Caki2 (cell line): ENCODE measurements around the gene GOLGA3. TPM values are rescaled to one million over a fixed set of nuclear protein-coding genes. Genes with fewer than 3 reads are reported as not detected.
"Not testable (repeated sequence)": the region's sequence is repeated elsewhere in the genome, so short reads cannot be mapped to it uniquely, and the experiment has no call there.

ENCODE experiments used
- DNase-seq: peaks from one replicate; pipeline ENCODE4 v3.0.0-alpha.2; 2015; ENCODE audit warnings: low read depth
- in situ Hi-C: cut with HindIII; loops from 2 replicates; pipeline ENCODE4 v1.10.0; 2016; ENCODE audit warnings: low sequenced_read_pairs, low pct_unique_long_range_greater_than_20kb, mixed read lengths
- total RNA-seq: library from RNA; depleted of rRNA; stranded (reverse); fragments of >200 nt; shearing (Covaris generic); gene quantifications from 2 replicates; pipeline ENCODE4 v1.2.3, GENCODE V29; 2014; ENCODE audit warnings: low replicate concordance

The GOLGA3 gene
- total RNA-seq, 1 experiment from 2014 or later, result 57.2 TPM

GRCh38 chr12:132831771-132832170 lies 3.1 kb upstream of the GOLGA3 start:
- no peak for DNase-seq
- in situ Hi-C loops, result no loop called here

GRCh38 chr12:132827763-132828703 lies 636 bp downstream of the GOLGA3 start:
- in situ Hi-C loops, result no loop called here
- DNase-seq, result peak; percentile 81

- in situ Hi-C loops, result no loop called here
- no peak for DNase-seq
These were observed 2.8 kb downstream of the GOLGA3 start for GRCh38 chr12:132825861-132826260.

- in situ Hi-C loops, result no loop called here
- DNase-seq, result no peak
These were observed 3.6 kb downstream of the GOLGA3 start for GRCh38 chr12:132825089-132825488.

- no peak for DNase-seq
- in situ Hi-C loops, result no loop called here
These were observed 4.6 kb downstream of the GOLGA3 start for GRCh38 chr12:132824053-132824452.

- in situ Hi-C loops, result no loop called here
- DNase-seq, result no peak
These were observed 10.1 kb downstream of the GOLGA3 start for GRCh38 chr12:132818562-132818961.

GRCh38 chr12:132814232-132814631 lies 14.4 kb downstream of the GOLGA3 start:
- in situ Hi-C loops, result no loop called here
- DNase-seq, result no peak

GRCh38 chr12:132813443-132813842 lies 15.2 kb downstream of the GOLGA3 start:
- no peak for DNase-seq
- in situ Hi-C loops, result no loop called here

- in situ Hi-C loops, result no loop called here
- DNase-seq, result no peak
These were observed 15.9 kb downstream of the GOLGA3 start for GRCh38 chr12:132812631-132813305.

- DNase-seq, in situ Hi-C loops: not testable (repeated sequence)
These were observed 19.3 kb downstream of the GOLGA3 start for GRCh38 chr12:132809391-132809790.

- DNase-seq, result no peak
- in situ Hi-C loops, result no loop called here
These were observed 21.2 kb downstream of the GOLGA3 start for GRCh38 chr12:132807295-132808092.

GRCh38 chr12:132806857-132807256 lies 21.8 kb downstream of the GOLGA3 start:
- in situ Hi-C loops, result no loop called here
- no peak for DNase-seq

- peak; percentile 93 for DNase-seq
- in situ Hi-C loops, result no loop called here
These were observed 24.2 kb downstream of the GOLGA3 start for GRCh38 chr12:132804426-132804861.

GRCh38 chr12:132803888-132804287 lies 24.8 kb downstream of the GOLGA3 start:
- no peak for DNase-seq
- in situ Hi-C loops, result no loop called here

GRCh38 chr12:132803125-132803524 lies 25.5 kb downstream of the GOLGA3 start:
- in situ Hi-C loops, result no loop called here
- DNase-seq, result no peak

GRCh38 chr12:132801741-132802140 lies 26.9 kb downstream of the GOLGA3 start:
- in situ Hi-C loops, result no loop called here
- no peak for DNase-seq

GRCh38 chr12:132798836-132799235 lies 29.8 kb downstream of the GOLGA3 start:
- no peak for DNase-seq
- in situ Hi-C loops, result no loop called here

GRCh38 chr12:132797820-132798570 lies 30.7 kb downstream of the GOLGA3 start:
- DNase-seq, result no peak
- in situ Hi-C loops, result no loop called here
